GM18511 (cell line): ENCODE measurements around the gene C2orf81.
"Not testable (repeated sequence)": the region's sequence is repeated elsewhere in the genome, so short reads cannot be mapped to it uniquely, and the experiment has no call there.

Experiments used
- ATAC-seq: cut with Tn5 transposase; IDR thresholded peaks from one replicate; pipeline ENCODE4 v1.9.1; 2021; ENCODE audit warnings: mild to moderate bottlenecking, moderate library complexity; ENCODE audit not compliant: unreplicated experiment

The C2orf81 gene

GRCh38 chr2:74421221-74421870, at the start of gene C2orf81, which contains the start of gene WDR54:
Gene C2orf81, minus strand, starts transcription at chr2:74421619. Its CDS starts 59 bp downstream, at chr2:74421560.
Gene WDR54, plus strand, starts transcription at chr2:74421730. Its CDS starts 424 bp downstream, at chr2:74422154.
- peak; percentile 94 for ATAC-seq

GRCh38 chr2:74470742-74471141, 49.3 kb upstream of the C2orf81 start:
- not testable (repeated sequence) for ATAC-seq

- ATAC-seq: peak; percentile 12
These were observed 43.0 kb upstream of the C2orf81 start for GRCh38 chr2:74464406-74464805.

- no peak for ATAC-seq
These were observed 41.3 kb upstream of the C2orf81 start for GRCh38 chr2:74462786-74463105.

- no peak for ATAC-seq
These were observed 40.8 kb upstream of the C2orf81 start for GRCh38 chr2:74462054-74462785.

- ATAC-seq: no peak
These were observed 40.0 kb upstream of the C2orf81 start for GRCh38 chr2:74461187-74462053.

- not testable (repeated sequence) for ATAC-seq
These were observed 38.8 kb upstream of the C2orf81 start for GRCh38 chr2:74460187-74460586.

GRCh38 chr2:74459503-74460118, 38.2 kb upstream of the C2orf81 start:
- ATAC-seq: not testable (repeated sequence)

- ATAC-seq: no peak
These were observed 37.5 kb upstream of the C2orf81 start for GRCh38 chr2:74458938-74459363.

- peak; percentile 87 for ATAC-seq
These were observed 36.9 kb upstream of the C2orf81 start, which contains the start of gene WBP1 for GRCh38 chr2:74458132-74458937. Gene WBP1, plus strand, starts transcription at chr2:74458438. Its CDS starts 165 bp downstream, at chr2:74458603.

GRCh38 chr2:74457549-74458131, 36.2 kb upstream of the C2orf81 start:
- peak; percentile 42 for ATAC-seq

- ATAC-seq: no peak
These were observed 35.7 kb upstream of the C2orf81 start for GRCh38 chr2:74457129-74457548.

- ATAC-seq: peak; percentile 37
These were observed 33.5 kb upstream of the C2orf81 start, which contains the start of gene INO80B for GRCh38 chr2:74454654-74455511. Gene INO80B, plus strand, starts transcription at chr2:74455087. Its CDS starts 30 bp downstream, at chr2:74455117.

GRCh38 chr2:74450570-74451190, 29.3 kb upstream of the C2orf81 start:
- no peak for ATAC-seq

GRCh38 chr2:74448771-74449170, 27.4 kb upstream of the C2orf81 start:
- ATAC-seq: no peak

- ATAC-seq: no peak
These were observed 26.0 kb upstream of the C2orf81 start for GRCh38 chr2:74447230-74447999.
